Measurements from ENCODE around the gene SH3RF3.

- TF ChIP-seq POLR2A (IDR thresholded peaks at IDR 0.05) (no peak), CTCF (IDR thresholded peaks at IDR 0.05) (no peak)
Measured at GRCh38 chr2:109454765-109455394, 325.9 kb downstream of the SH3RF3 start.
